Epithelial cell of proximal tubule (primary cell): Measurements from ENCODE around the gene TMEM131. TPM values are rescaled to one million over a fixed set of nuclear protein-coding genes. Genes with fewer than 3 reads are reported as not detected.

Experiments used
- DNase-seq: peaks from one replicate; pipeline ENCODE4 v3.0.0-alpha.2; 2011; ENCODE audit warnings: low read depth
- H3K4me3 ChIP-seq: 2 replicates; pipeline ENCODE4 v1.5.1; 2011; ENCODE audit warnings: low read depth, mild to moderate bottlenecking, low read length
- total RNA-seq: library from RNA; depleted of rRNA; stranded (reverse); fragments of >200 nt; gene quantifications from 2 replicates; pipeline ENCODE4 v1.2.3, GENCODE V29; 2015
- TF ChIP-seq, protein P1 (sequence below): conservative IDR thresholded peaks from 2 replicates; pipeline ENCODE4 v1.5.1; 2012; ENCODE audit warnings: low read depth, mild to moderate bottlenecking, low read length

Gene TMEM131
- total RNA-seq, 1 donor from 2014 or later: 16.0 TPM

DNA sequence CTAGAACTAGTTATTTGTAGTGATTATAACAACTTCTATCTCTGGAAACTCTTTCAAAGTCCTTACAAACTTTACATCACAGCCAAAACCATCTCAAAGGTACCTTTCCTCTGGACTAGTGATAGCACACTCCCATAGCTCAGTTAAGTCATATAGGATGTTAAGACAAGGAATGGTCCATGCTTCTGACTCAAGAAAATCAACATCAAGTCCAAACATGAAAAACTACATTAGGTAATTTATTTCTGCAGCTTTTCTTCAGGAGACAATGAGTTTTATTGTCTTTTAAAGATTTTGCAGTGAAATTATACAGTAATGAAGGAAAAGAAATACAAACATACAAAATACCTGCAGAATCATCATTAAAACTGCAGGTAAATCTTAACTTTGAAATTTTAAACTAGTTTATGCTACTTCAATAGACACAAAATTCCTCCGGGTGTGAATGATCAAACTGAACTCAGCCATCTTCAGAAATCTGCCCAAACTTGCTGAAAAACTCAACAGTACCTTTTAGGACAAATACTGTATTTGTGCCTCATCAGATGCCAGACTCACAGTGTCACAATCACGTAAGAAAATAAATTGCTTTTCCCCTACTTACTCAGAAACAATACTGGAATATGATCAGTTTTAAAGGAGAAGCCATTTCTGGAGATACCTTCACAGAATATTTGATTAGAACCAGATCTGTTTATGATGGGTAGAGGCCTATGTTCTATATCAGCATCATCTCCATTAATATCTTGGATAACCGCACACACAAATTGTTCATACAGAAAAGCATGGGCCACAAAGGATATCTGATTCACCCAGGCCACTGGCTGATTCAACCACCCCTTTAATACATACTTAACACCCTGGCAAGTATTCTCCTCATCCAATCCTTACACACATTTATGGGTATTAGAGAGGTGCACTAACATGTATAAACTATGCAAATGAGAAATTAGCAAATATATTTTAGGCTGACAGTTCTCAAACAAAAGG is 2.6 kb downstream of the TMEM131 start:
- no peak for DNase-seq
- peak overlapping the region; percentile 62 for H3K4me3 ChIP-seq
- TF ChIP-seq, protein P1, sequence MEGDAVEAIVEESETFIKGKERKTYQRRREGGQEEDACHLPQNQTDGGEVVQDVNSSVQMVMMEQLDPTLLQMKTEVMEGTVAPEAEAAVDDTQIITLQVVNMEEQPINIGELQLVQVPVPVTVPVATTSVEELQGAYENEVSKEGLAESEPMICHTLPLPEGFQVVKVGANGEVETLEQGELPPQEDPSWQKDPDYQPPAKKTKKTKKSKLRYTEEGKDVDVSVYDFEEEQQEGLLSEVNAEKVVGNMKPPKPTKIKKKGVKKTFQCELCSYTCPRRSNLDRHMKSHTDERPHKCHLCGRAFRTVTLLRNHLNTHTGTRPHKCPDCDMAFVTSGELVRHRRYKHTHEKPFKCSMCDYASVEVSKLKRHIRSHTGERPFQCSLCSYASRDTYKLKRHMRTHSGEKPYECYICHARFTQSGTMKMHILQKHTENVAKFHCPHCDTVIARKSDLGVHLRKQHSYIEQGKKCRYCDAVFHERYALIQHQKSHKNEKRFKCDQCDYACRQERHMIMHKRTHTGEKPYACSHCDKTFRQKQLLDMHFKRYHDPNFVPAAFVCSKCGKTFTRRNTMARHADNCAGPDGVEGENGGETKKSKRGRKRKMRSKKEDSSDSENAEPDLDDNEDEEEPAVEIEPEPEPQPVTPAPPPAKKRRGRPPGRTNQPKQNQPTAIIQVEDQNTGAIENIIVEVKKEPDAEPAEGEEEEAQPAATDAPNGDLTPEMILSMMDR: no peak

GRCh38 chr2:97991081-97991856 is 4.5 kb downstream of the TMEM131 start:
- no peak overlapping the region for H3K4me3 ChIP-seq
- DNase-seq: no peak
- TF ChIP-seq, protein P1: no peak

GRCh38 chr2:97988722-97989121 is 7.0 kb downstream of the TMEM131 start:
- TF ChIP-seq, protein P1: no peak
- H3K4me3 ChIP-seq: no peak overlapping the region
- no peak for DNase-seq

DNA sequence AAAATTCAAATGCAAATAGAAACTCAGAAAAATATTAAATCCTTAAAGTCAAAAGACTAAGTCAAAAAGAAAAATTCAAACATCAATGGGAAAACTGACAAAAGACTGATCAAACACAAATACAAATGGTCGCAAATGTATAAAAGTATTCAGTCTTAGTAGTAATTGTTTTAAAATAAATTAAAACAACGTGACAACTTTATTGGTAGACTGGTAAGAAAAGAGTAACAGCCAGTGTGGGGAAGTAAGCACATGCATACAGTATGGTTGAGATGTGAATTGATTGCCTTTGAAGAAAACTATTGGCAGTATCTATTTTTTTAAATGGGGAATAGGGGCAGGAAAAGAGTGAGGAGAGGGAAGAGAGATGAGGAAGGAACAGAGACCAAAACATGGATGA is 9.8 kb downstream of the TMEM131 start:
- TF ChIP-seq, protein P1: no peak
- DNase-seq: no peak
- no peak overlapping the region for H3K4me3 ChIP-seq

GRCh38 chr2:97983698-97984097 is 12.1 kb downstream of the TMEM131 start:
- TF ChIP-seq, protein P1: no peak
- no peak for DNase-seq
- H3K4me3 ChIP-seq: no peak overlapping the region

- DNase-seq: no peak
- TF ChIP-seq, protein P1: no peak
- no peak overlapping the region for H3K4me3 ChIP-seq
Observed at GRCh38 chr2:97983134-97983533, 12.6 kb downstream of the TMEM131 start.
